Activated CD8-positive, alpha-beta memory T cell treated with anti-CD3 and anti-CD28 coated beads for 48 hours (primary cell): ENCODE measurements around the gene BUB1.
"Not testable (repeated sequence)": the region's sequence is repeated elsewhere in the genome, so short reads cannot be mapped to it uniquely, and the experiment has no call there.

Source experiments
- DNase-seq, 3 experiments: peaks; one replicate each; pipeline ENCODE4 v3.0.0-alpha.2; 2020; ENCODE audit warnings: low read depth in 2 of 3, low spot score in 2 of 3

Gene BUB1

GRCh38 chr2:110605057-110605456 is 72.8 kb downstream of the BUB1 start:
- not testable (repeated sequence) for DNase-seq

- DNase-seq, result not testable (repeated sequence)
Observed at GRCh38 chr2:110603917-110604591, 73.8 kb downstream of the BUB1 start.

- not testable (repeated sequence) for DNase-seq
Observed at GRCh38 chr2:110602139-110602538, 75.7 kb downstream of the BUB1 start.

- DNase-seq, result not testable (repeated sequence)
Observed at GRCh38 chr2:110591973-110592372, 85.9 kb downstream of the BUB1 start.

- DNase-seq, result not testable (repeated sequence)
Observed at GRCh38 chr2:110589677-110590330, 88.1 kb downstream of the BUB1 start.

- not testable (repeated sequence) for DNase-seq
Observed at GRCh38 chr2:110588520-110588919, 89.3 kb downstream of the BUB1 start.
